GM12801 (cell line): Measurements from ENCODE around the gene ZNF3.

Experiments used
- TF ChIP-seq, protein P1 (sequence below): IDR thresholded peaks from one replicate; pipeline ENCODE4 v1.5.1; 2011; ENCODE audit warnings: control low read depth; ENCODE audit not compliant: insufficient read length; ENCODE audit errors: extremely low read depth

ZNF3 gene

GRCh38 chr7:100022621-100023020, 58.9 kb downstream of the ZNF3 start:
- TF ChIP-seq, protein P1, sequence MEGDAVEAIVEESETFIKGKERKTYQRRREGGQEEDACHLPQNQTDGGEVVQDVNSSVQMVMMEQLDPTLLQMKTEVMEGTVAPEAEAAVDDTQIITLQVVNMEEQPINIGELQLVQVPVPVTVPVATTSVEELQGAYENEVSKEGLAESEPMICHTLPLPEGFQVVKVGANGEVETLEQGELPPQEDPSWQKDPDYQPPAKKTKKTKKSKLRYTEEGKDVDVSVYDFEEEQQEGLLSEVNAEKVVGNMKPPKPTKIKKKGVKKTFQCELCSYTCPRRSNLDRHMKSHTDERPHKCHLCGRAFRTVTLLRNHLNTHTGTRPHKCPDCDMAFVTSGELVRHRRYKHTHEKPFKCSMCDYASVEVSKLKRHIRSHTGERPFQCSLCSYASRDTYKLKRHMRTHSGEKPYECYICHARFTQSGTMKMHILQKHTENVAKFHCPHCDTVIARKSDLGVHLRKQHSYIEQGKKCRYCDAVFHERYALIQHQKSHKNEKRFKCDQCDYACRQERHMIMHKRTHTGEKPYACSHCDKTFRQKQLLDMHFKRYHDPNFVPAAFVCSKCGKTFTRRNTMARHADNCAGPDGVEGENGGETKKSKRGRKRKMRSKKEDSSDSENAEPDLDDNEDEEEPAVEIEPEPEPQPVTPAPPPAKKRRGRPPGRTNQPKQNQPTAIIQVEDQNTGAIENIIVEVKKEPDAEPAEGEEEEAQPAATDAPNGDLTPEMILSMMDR, result no peak

GRCh38 chr7:100021297-100021696, 60.2 kb downstream of the ZNF3 start:
- TF ChIP-seq, protein P1, result no peak
